Stimulated activated CD8-positive, alpha-beta memory T cell treated with anti-CD3 and anti-CD28 coated beads, Interleukin-12 subunit alpha, Interleukin-12 subunit beta, amount 100 ng/mL, for 24 hours (primary cell): ENCODE measurements around the gene KCNJ10.
"Not testable (repeated sequence)": the region's sequence is repeated elsewhere in the genome, so short reads cannot be mapped to it uniquely, and the experiment has no call there.

Experiments used
- DNase-seq: peaks from one replicate; pipeline ENCODE4 v3.0.0-alpha.2; 2020; ENCODE audit errors: extremely low read depth

Gene KCNJ10

DNA sequence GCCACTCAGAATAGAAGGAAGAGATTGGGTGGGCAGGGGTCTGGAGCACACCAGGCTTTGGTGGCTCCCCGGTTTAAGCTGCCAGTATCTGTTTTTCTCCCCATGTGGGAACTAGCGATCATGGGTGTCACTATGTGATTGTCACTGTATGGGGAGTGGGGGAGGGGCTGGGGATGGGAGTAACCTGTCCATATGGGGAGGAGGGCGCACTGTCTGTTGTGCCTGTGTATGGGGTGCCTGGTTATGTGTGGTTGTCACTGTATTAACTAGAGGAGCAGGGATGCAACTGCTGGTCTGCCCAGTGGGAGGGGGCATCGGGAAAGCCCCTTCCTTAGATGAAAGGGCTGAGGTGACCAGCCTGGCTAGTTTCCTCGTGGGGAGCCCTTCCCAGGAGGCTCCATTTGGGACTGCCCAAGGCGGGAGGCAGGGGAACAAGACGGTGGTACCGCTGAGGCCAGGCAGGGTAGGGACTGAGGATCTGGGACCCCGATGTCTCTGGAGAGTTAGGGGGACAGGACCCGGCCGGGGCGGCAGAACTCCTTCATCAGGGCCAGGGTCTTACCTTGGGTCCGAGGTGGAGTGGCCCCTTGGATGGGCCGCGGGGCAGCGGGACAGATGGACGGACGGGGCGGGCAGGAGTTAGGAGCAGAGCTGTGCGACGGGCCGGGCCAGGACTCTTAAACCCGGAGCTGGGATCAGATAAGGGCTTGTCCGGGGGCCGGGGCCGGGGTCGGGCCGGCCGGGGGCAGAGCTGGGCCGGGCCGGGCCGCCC lies at the start of gene KCNJ10:
KCNJ10 (minus strand) TSS at position 701 of the 772 bp plus-strand sequence. CDS start 27,628 bp downstream, outside the sequence.
- no peak for DNase-seq

GRCh38 chr1:160118928-160119327 lies 49.0 kb upstream of the KCNJ10 start:
- DNase-seq, result no peak

- no peak for DNase-seq
Observed at GRCh38 chr1:160117709-160118183, 47.8 kb upstream of the KCNJ10 start.

DNA sequence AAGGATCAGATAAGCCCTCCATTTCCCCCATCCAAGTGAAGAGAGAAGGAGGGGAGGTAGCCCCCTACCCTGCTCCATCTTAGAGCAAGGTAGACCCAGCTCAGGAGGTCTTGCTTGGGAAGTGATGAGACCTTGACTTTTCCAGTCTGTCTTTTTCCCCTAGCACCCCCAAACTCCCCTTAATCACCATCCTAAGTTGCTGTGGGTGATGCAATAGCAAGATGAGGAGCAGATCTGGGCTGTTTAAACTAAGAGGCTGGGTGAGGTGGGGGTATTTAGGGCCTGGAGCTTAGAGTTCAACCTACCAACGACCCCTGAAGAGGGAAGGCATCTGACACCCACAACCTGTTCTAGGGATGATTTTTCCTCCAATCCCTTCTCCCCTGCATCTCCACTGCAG lies 47.3 kb upstream of the KCNJ10 start:
- no peak for DNase-seq

- no peak for DNase-seq
Observed at GRCh38 chr1:160116283-160117147, 46.6 kb upstream of the KCNJ10 start.

DNA sequence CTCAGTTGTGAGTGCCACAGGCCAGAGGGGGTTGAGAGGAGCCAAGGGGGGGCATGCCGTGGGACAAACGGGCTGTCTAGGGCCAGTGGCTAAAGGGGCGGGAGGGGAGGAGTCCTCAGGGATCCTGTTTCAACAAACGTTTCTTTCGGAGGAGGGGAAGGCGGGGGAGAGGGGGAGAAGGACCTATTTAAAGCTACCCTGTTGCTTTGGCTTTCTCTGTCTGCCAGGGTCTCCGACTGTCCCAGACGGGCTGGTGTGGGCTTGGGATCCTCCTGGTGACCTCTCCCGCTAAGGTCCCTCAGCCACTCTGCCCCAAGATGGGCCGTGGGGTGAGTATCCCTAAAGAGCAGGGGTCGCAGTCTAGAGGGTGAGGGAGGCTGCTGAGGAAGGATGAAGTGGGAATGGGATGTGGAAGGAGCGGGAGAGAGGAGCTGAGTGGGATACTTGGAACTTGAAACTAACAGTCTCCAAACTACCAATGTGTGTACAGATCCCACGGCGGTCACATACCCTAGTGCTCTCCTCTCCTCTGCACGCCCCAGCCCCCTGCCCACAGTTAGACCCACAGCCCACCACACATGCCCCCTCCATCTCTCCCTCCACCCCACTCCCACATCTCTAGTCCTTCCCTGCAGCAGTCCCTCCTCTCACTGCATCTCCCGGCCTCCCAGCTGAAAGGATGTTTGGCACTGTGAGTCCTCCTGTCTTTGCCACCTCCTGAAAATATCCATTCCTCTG lies 45.8 kb upstream of the KCNJ10 start, which contains the start of gene ATP1A2:
ATP1A2 (plus strand) TSS at position 215 of the 738 bp plus-strand sequence; CDS start at position 318, 103 bp downstream.
- DNase-seq, result no peak

- DNase-seq, result no peak
Observed at GRCh38 chr1:160114085-160114484, 44.1 kb upstream of the KCNJ10 start.

DNA sequence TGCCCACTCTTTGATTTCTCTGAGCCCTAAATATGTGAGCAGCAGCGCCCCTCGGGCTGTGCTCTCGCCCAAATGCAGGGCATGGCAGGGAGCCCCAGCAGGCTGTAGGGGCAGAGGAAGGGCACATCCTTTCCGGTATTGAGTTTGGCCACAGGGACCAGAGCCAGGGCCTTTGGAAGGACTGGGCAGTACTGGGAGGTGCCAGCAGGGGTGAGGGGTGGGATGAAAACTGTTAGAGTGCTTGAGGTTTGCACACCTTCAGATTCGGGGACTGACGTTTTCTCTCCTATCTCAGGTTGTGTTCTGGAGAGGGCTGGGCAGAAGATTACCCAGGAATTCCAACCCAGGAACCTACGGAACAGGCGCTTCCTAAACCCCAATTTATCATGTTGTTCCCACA lies 43.4 kb upstream of the KCNJ10 start:
- DNase-seq, result no peak

GRCh38 chr1:160112357-160112756 lies 42.4 kb upstream of the KCNJ10 start:
- DNase-seq, result no peak

DNA sequence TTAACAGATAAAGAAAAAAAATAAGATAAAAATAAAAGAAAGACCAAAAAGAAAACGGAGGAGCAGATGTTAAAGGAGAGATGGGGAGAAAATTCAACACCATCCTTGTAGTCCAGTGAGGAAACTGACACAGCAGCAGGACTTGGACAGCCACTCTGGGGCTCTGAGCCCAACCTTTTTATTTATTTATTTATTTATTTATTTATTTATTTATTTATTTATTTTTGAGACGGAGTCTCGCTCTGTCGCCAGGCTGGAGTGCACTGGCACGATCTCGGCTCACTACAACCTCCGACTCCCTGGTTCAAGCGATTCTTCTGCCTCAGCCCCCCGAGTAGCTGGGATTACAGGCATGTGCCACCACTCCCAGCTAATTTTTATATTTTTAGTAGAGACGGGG lies 41.5 kb upstream of the KCNJ10 start:
- DNase-seq, result not testable (repeated sequence)

GRCh38 chr1:160109686-160110085 lies 39.7 kb upstream of the KCNJ10 start:
- DNase-seq, result no peak

DNA sequence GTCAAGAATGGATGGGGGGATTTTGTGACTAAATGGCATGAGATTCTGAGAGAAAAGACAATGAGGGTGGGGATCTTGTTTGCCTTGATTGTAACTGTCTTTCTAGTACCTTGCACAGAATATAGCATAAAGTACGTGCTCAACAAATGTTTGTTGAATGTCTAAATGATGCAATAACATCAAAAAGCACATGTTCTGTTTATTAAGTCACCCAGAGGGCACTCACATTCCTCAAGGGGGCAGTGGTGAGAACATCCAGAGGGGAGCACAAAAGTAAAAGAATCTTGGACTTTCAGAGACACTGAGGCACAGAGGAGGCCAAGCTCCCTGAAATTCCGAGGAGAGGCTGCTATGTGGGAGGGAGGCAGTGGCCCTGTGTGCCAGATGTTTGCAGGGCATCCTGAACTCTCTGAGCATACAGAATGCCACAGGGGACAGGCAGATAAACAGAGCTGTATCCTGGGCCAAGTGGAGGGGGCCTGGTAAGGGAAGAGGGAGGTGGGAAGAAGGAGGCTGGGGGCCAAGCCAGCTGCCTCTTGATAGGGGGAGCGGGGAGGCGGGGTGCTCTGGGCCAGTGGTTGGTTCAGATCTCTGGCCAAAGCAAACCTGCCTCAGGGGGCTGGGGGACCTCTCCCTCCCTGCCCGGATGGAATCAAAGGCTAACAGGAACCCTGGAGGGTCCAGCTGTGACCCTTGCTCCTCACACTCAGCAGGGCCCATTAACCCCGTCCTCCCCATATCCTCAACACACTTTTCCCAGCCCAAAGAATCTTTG lies 39.1 kb upstream of the KCNJ10 start:
- no peak for DNase-seq

DNA sequence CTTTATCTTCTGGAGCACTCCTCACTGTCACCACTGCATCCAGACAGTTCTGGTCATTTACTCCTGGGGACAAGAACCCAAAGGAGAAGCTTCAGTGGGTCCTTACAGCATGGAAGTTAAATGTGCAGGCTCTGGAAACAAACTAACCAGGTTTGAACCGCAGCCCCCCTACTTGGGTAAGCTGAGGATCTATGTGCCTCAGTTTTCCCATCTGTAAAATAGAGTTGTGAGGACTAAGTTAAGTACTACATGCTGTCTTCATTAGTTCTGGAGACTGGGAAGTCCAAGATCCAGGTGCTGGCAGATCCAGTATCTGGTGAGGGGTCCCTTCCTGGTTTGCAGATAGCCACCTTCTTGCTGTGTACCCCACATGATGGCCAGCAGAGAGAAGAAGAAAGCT lies 37.6 kb upstream of the KCNJ10 start:
- no peak for DNase-seq

DNA sequence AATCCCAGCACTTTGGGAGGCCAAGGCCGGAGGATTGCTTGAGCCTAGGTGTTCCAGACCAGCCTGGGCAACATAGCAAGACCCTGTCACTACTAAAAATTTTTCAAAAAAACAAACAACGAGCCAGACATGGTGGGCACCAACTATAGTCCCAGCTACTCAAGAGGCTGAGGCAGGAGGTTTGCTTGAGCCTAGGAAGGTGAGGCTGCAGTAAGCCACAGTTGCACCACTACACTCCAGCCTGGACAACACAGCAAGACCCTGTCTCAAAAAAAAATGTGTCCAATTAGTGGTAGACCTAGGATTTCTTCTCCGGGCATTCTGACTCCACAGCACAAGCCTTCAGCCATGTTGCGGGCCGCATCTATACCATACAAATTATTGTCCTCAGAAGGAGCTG lies 35.2 kb upstream of the KCNJ10 start:
- no peak for DNase-seq

GRCh38 chr1:160104486-160104885 lies 34.5 kb upstream of the KCNJ10 start:
- no peak for DNase-seq

GRCh38 chr1:160103658-160104408 lies 33.9 kb upstream of the KCNJ10 start:
- no peak for DNase-seq

DNA sequence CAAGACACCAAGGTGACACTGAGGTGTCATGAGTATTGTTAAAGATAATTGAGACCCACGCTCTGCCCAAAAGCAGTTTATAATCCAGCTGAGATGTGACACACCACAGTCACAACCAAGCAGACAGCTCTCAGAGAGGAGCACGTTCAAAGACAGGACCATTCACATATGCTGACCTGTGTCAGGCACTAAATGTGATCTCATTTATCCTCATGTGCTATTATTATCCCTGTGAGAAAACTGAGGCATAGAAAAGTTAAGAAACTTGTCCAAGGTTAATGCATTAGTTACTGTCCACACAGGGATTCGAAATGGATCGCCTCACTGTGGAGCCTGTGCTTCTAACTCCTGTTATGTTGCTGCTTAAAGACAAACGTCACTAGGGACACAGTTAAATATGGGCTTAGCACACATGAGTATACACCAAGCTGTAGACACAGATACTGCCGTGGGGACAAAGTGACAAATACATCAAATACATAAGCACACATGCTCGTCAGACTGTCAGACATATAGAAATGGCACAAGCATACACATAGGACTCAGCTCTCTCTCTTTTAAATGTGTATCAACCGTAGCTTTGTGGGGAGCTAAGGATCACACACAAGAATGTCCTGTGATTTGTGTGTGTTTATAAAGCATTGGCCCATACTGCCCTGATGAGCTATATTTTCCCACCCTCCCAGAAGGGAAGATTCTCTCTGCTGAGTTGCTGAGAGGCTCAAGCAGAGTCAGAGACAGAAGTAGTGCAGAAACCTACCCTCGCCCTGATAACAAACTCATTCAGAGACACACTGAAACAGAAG lies 32.0 kb upstream of the KCNJ10 start:
- DNase-seq, result no peak

- peak; percentile 39 for DNase-seq
Observed at GRCh38 chr1:160101037-160101716, 31.2 kb upstream of the KCNJ10 start.
